OCI-LY3 (cell line): Measurements from ENCODE around the gene SNX27.

Experiments
- H2AFZ ChIP-seq: fragments of 200-600, 300-600 bp; shearing (Covaris generic); 2 replicates; pipeline ENCODE4 v1.6.0; 2014; ENCODE audit warnings: antibody characterized with exemption, low read depth, low read length
- H3K27ac ChIP-seq: fragments of 200-600, 300-600 bp; sonication (generic); 2 replicates; pipeline ENCODE4 v1.5.1; 2014; ENCODE audit warnings: mild to moderate bottlenecking, low read length, moderate library complexity, mixed read lengths
- H3K27me3 ChIP-seq: fragments of 200-600, 300-600 bp; sonication (generic); 2 replicates; pipeline ENCODE4 v1.6.1; 2014; ENCODE audit warnings: low read depth, low read length, mixed read lengths
- H3K36me3 ChIP-seq: fragments of 200-600, 300-600 bp; sonication (generic); replicated peaks from 2 replicates; pipeline ENCODE3; 2014; ENCODE audit warnings: low read depth, low read length, mixed read lengths
- H3K4me1 ChIP-seq: fragments of 300-600, 200-600 bp; sonication (generic); 2 replicates; pipeline ENCODE4 v1.6.1; 2014; ENCODE audit warnings: low read length, mixed read lengths
- H3K4me2 ChIP-seq: fragments of 200-600, 300-600 bp; sonication (generic); 2 replicates; pipeline ENCODE4 v1.6.1; 2014; ENCODE audit warnings: low read length, mixed read lengths
- H3K4me3 ChIP-seq: fragments of 300-600, 200-600 bp; sonication (generic); 2 replicates; pipeline ENCODE4 v1.5.1; 2014; ENCODE audit warnings: antibody characterized with exemption, mild to moderate bottlenecking, low read length, moderate library complexity
- H3K79me2 ChIP-seq: fragments of 300-600, 200-600 bp; shearing (Covaris generic); 2 replicates; pipeline ENCODE4 v1.6.1; 2014; ENCODE audit warnings: mild to moderate bottlenecking, low read length, mixed read lengths
- H3K9ac ChIP-seq: fragments of 300-600, 200-600 bp; shearing (Covaris generic); 2 replicates; pipeline ENCODE4 v1.6.0; 2014; ENCODE audit warnings: mild to moderate bottlenecking, low read length, moderate library complexity
- H3K9me3 ChIP-seq: fragments of 200-600, 300-600 bp; shearing (Covaris generic); 2 replicates; pipeline ENCODE4 v1.6.1; 2014; ENCODE audit warnings: low read length, mixed read lengths; ENCODE audit not compliant: insufficient read depth
- H4K20me1 ChIP-seq: fragments of 200-600, 300-600 bp; sonication (generic); 2 replicates; pipeline ENCODE4 v1.6.1; 2016; ENCODE audit warnings: low read length, mixed read lengths; ENCODE audit not compliant: insufficient read depth
- CTCF ChIP-seq: fragments of 200-600, 300-600 bp; sonication (generic); IDR thresholded peaks from 2 replicates; pipeline ENCODE4 v1.5.1; 2014; ENCODE audit warnings: antibody characterized with exemption, low read length, low read depth
- EZH2phosphoT487 ChIP-seq: fragments of 200-600 bp; shearing (Covaris generic); IDR thresholded peaks from 2 replicates; pipeline ENCODE4 v1.6.1; 2018; ENCODE audit warnings: antibody characterized with exemption, mixed run types, low read depth

The SNX27 gene

GRCh38 chr1:151568626-151569088 is 43.2 kb upstream of the SNX27 start:
- H3K79me2 ChIP-seq: no peaks in the 10 kb centered on the region
- no peaks in the 10 kb centered on the region for H4K20me1 ChIP-seq
- H3K27me3 ChIP-seq: peaks cover 11% of the 10 kb centered on the region
- H3K4me3 ChIP-seq: no peak overlapping the region
- no peaks in the 10 kb centered on the region for H3K36me3 ChIP-seq
- H2AFZ ChIP-seq: no peak overlapping the region
- H3K4me2 ChIP-seq: no peak overlapping the region
- H3K27ac ChIP-seq: no peak overlapping the region
- no peak overlapping the region for H3K9ac ChIP-seq
- no peaks in the 10 kb centered on the region for H3K4me1 ChIP-seq
- TF ChIP-seq EZH2phosphoT487 (no peak), CTCF (no peak)
- H3K9me3 ChIP-seq: no peaks in the 10 kb centered on the region

GRCh38 chr1:151570819-151571218 is 41.0 kb upstream of the SNX27 start:
- H3K4me2 ChIP-seq: no peak overlapping the region
- H3K36me3 ChIP-seq: no peaks in the 10 kb centered on the region
- no peak for TF ChIP-seq EZH2phosphoT487
- no peak for TF ChIP-seq CTCF
- no peaks in the 10 kb centered on the region for H4K20me1 ChIP-seq
- no peak overlapping the region for H3K9ac ChIP-seq
- no peak overlapping the region for H2AFZ ChIP-seq
- H3K4me3 ChIP-seq: no peak overlapping the region
- H3K27ac ChIP-seq: no peak overlapping the region
- peaks cover 10% of the 10 kb centered on the region for H3K4me1 ChIP-seq
- H3K27me3 ChIP-seq: peaks cover 4% of the 10 kb centered on the region
- H3K79me2 ChIP-seq: no peaks in the 10 kb centered on the region
- H3K9me3 ChIP-seq: no peaks in the 10 kb centered on the region

- Histone ChIP-seq H3K27ac (no peak overlapping the region), H3K4me2 (peak overlapping the region; percentile 21; the same call in 1 of the 2 replicates), H3K36me3 (no peaks in the 10 kb centered on the region), H3K9ac (no peak overlapping the region), H3K9me3 (no peaks in the 10 kb centered on the region), H3K27me3 (peaks cover 18% of the 10 kb centered on the region), H3K4me3 (no peak overlapping the region), H2AFZ (peak overlapping the region; percentile 71; the same call in 1 of the 2 replicates), H4K20me1 (no peaks in the 10 kb centered on the region), H3K4me1 (peaks cover 10% of the 10 kb centered on the region), H3K79me2 (no peaks in the 10 kb centered on the region)
- TF ChIP-seq CTCF (no peak), EZH2phosphoT487 (no peak)
Observed at GRCh38 chr1:151574575-151575529, 37.0 kb upstream of the SNX27 start.

GRCh38 chr1:151577173-151577572 is 34.7 kb upstream of the SNX27 start:
- Histone ChIP-seq H3K79me2 (no peaks in the 10 kb centered on the region), H3K4me3 (no peak overlapping the region), H3K9me3 (no peaks in the 10 kb centered on the region), H2AFZ (no peak overlapping the region), H3K27me3 (peaks cover 18% of the 10 kb centered on the region), H3K27ac (no peak overlapping the region), H3K4me2 (no peak overlapping the region), H3K4me1 (peaks cover 10% of the 10 kb centered on the region), H3K9ac (no peak overlapping the region), H4K20me1 (no peaks in the 10 kb centered on the region), H3K36me3 (no peaks in the 10 kb centered on the region)
- TF ChIP-seq EZH2phosphoT487: no peak
- no peak for TF ChIP-seq CTCF
